Measurements from ENCODE around the gene RAB4A.

Gene RAB4A

DNA sequence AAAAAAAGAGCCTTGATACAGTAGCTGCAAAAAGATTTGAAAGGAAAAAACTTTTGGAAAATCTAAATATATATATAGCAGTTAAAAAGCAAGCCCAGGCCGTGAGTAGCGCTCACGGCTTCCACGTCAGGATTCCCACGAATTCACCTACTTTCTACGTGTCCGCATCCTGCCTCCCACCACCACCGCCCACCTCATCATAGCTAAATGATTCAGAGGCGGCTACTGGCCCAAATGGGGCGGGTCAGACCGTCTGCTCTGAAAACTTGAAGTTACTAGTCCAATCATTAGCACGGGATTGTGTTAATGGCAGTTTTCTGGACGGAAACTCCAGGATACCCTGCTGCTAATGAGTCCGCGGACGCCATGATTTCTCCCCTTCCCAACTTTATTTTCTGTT, 73.2 kb downstream of the RAB4A start:
- no peaks in the 10 kb centered on the region for H3K9me3 ChIP-seq (ENCODE audit: control insufficient read depth, low read length)
- TF ChIP-seq, protein P1, sequence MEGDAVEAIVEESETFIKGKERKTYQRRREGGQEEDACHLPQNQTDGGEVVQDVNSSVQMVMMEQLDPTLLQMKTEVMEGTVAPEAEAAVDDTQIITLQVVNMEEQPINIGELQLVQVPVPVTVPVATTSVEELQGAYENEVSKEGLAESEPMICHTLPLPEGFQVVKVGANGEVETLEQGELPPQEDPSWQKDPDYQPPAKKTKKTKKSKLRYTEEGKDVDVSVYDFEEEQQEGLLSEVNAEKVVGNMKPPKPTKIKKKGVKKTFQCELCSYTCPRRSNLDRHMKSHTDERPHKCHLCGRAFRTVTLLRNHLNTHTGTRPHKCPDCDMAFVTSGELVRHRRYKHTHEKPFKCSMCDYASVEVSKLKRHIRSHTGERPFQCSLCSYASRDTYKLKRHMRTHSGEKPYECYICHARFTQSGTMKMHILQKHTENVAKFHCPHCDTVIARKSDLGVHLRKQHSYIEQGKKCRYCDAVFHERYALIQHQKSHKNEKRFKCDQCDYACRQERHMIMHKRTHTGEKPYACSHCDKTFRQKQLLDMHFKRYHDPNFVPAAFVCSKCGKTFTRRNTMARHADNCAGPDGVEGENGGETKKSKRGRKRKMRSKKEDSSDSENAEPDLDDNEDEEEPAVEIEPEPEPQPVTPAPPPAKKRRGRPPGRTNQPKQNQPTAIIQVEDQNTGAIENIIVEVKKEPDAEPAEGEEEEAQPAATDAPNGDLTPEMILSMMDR (IDR thresholded peaks at IDR 0.05) = no peak
- H3K79me2 ChIP-seq = no peaks in the 10 kb centered on the region
- H3K27ac ChIP-seq = no peak overlapping the region
- H3K4me3 ChIP-seq (ENCODE audit: low read depth, low read length) = no peak overlapping the region
- no peak overlapping the region for H2AFZ ChIP-seq
- H3K27me3 ChIP-seq (ENCODE audit: control insufficient read depth, insufficient read depth, low read length) = no peaks in the 10 kb centered on the region
- H3K4me1 ChIP-seq = no peaks in the 10 kb centered on the region
- H3K9ac ChIP-seq = no peak overlapping the region
- no peaks in the 10 kb centered on the region for H3K36me3 ChIP-seq (ENCODE audit: control insufficient read depth, insufficient read depth, low read length)
- H3K4me2 ChIP-seq (ENCODE audit: low read length) = no peak overlapping the region

DNA sequence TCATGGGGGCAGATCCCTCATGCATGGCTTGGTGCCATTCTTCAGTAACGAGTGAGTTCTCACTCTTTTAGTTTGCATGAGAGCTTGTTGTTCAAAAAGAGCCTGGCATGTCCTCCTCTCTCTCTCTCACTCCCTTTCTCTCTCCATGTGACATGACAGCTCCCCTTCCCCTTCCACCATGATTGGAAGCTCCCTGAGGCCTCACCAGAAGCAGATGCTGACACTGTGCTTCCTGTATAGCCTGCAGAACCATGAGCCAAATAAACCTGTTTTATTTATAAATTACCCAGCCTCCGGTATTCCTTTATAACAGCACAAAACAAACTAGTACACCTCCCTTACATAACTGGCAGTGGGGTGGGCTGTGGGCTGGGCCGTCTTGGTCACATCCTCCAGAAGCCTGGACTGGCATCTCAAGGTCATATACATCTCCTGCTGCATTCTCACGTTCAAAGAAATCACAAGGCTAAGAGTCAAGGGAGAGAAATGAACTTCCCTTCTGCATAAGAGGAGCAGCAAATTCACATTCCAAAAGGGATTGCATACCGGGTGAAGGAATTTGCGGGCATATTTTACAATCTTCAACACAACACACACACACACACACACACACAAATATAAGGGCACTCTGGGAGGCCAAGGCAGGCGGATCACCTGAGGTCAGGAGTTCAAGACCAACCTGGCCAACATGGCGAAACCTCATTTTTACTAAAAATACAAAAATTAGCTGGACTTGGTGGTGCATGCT, 74.2 kb downstream of the RAB4A start:
- H3K27ac ChIP-seq = no peak overlapping the region
- H3K79me2 ChIP-seq = no peaks in the 10 kb centered on the region
- no peak overlapping the region for H3K4me3 ChIP-seq (ENCODE audit: low read depth, low read length)
- no peak overlapping the region for H3K9ac ChIP-seq
- no peaks in the 10 kb centered on the region for H3K27me3 ChIP-seq (ENCODE audit: control insufficient read depth, insufficient read depth, low read length)
- H3K4me2 ChIP-seq (ENCODE audit: low read length) = no peak overlapping the region
- no peak overlapping the region for H2AFZ ChIP-seq
- no peaks in the 10 kb centered on the region for H3K36me3 ChIP-seq (ENCODE audit: control insufficient read depth, insufficient read depth, low read length)
- H3K4me1 ChIP-seq = no peaks in the 10 kb centered on the region
- no peaks in the 10 kb centered on the region for H3K9me3 ChIP-seq (ENCODE audit: control insufficient read depth, low read length)
- TF ChIP-seq, protein P1 (IDR thresholded peaks at IDR 0.05) = no peak

DNA sequence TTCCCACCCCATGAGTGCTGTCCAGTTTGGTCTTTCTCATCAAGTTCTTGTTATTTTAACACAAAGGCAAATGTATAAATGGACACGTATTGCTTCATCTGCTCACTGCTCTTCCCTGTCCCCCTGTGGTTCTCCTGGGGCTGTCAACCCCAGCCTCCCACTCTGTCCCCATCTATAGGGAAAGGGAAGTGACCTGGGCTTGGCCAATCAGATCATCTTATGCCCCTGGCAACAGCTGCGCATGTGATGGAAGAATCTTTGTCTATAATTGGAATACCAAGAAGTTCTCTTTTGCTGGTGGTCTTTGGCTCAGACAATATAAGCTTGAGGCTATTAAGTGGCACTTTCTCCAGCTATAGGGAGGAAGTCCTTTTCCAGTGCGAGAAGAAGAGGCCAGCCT, 76.6 kb downstream of the RAB4A start:
- H3K9me3 ChIP-seq (ENCODE audit: control insufficient read depth, low read length) = no peaks in the 10 kb centered on the region
- H3K27ac ChIP-seq = no peak overlapping the region
- no peaks in the 10 kb centered on the region for H3K27me3 ChIP-seq (ENCODE audit: control insufficient read depth, insufficient read depth, low read length)
- H3K4me3 ChIP-seq (ENCODE audit: low read depth, low read length) = no peak overlapping the region
- H3K4me2 ChIP-seq (ENCODE audit: low read length) = no peak overlapping the region
- no peaks in the 10 kb centered on the region for H3K36me3 ChIP-seq (ENCODE audit: control insufficient read depth, insufficient read depth, low read length)
- no peak overlapping the region for H2AFZ ChIP-seq
- no peaks in the 10 kb centered on the region for H3K79me2 ChIP-seq
- TF ChIP-seq, protein P1 (IDR thresholded peaks at IDR 0.05) = no peak
- no peak overlapping the region for H3K9ac ChIP-seq
- no peaks in the 10 kb centered on the region for H3K4me1 ChIP-seq

DNA sequence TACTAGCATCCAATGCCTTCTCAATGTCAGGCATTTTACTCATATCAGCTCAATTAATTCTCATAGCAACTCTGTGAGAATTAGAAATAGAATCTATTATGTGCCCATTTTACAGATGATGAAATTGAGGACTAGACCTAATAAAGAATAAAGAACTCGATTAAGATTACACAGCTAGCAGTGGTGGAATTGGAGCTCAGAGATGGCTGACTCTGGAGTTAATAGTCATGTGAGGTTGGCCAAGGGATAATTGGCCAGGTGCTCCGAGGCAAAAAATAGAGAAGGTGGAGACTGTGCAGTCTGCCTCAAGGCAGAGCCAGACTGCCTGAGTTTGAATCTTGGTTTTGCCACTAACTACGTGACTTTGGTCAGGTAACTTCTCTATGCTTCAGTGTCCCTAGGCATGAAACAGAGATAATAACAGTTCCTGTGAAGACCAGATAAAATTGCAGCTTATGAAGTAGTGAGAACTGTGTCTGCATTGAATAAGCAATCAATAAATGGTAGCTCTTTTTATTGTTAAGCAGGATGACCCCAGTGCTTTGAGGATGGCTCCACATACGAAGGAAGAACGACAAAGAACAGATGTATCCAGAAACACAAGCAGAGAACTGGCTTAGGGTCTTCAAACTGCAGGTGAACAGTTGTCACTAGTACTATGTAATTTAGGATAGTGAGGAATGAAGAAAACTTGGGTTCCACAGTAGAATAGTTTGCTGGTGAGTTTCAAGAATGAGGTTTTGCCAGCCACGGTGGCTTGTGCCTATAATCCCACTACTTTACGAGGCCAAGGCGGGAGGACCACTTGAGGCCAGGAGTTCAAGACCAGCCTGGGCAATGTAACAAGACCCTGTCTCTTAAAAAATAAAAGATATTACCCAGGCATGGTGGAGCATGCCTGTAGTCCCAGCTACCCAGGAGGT, 78.8 kb downstream of the RAB4A start:
- Histone ChIP-seq H2AFZ (no peak overlapping the region), H3K9me3 (ENCODE audit: control insufficient read depth, low read length) (no peaks in the 10 kb centered on the region), H3K4me1 (no peaks in the 10 kb centered on the region), H3K4me2 (ENCODE audit: low read length) (no peak overlapping the region), H3K27me3 (ENCODE audit: control insufficient read depth, insufficient read depth, low read length) (no peaks in the 10 kb centered on the region), H3K27ac (no peak overlapping the region), H3K9ac (no peak overlapping the region), H3K36me3 (ENCODE audit: control insufficient read depth, insufficient read depth, low read length) (no peaks in the 10 kb centered on the region), H3K4me3 (ENCODE audit: low read depth, low read length) (no peak overlapping the region), H3K79me2 (no peaks in the 10 kb centered on the region)
- TF ChIP-seq, protein P1 (IDR thresholded peaks at IDR 0.05) = no peak
